HepG2 (cell line): ENCODE results near the gene CIAPIN1. TPM values are rescaled to one million over a fixed set of nuclear protein-coding genes. Genes with fewer than 3 reads are reported as not detected.
A peak's percentile ranks its signal among the peaks of the same experiment; 100 is the strongest.

Experiments used
- AGO1 ChIP-seq: fragments of 200-400 bp; formaldehyde crosslinking; IDR thresholded peaks from 2 replicates; pipeline ENCODE4 v1.6.1; 2017; ENCODE audit warnings: mild to moderate bottlenecking, low read depth, low read length, moderate library complexity; ENCODE audit not compliant: poor library complexity, severe bottlenecking
- ATF2 ChIP-seq: sonication (generic); formaldehyde crosslinking; IDR thresholded peaks from 2 replicates; pipeline ENCODE4 v1.4.0; 2020; ENCODE audit warnings: missing genetic modification reagents
- EED ChIP-seq: sonication (generic); formaldehyde crosslinking; IDR thresholded peaks from 2 replicates; pipeline ENCODE4 v1.5.0; 2020; ENCODE audit warnings: mild to moderate bottlenecking, missing genetic modification reagents
- KLF15 ChIP-seq: sonication (generic); formaldehyde crosslinking; IDR thresholded peaks from 2 replicates; pipeline ENCODE4 v1.8.1; 2023; ENCODE audit warnings: borderline replicate concordance, mild to moderate bottlenecking, inconsistent platforms, missing genetic modification reagents, mixed read lengths
- PATZ1 ChIP-seq: sonication (generic); formaldehyde crosslinking; IDR thresholded peaks from 2 replicates; pipeline ENCODE4 v1.4.0; 2020; ENCODE audit warnings: missing genetic modification reagents
- RFXANK ChIP-seq: IDR thresholded peaks from 2 replicates; pipeline ENCODE4 v1.6.1; 2016
- SIN3A ChIP-seq: IDR thresholded peaks from 2 replicates; pipeline ENCODE4 v1.6.1; 2011; ENCODE audit warnings: low read depth, mild to moderate bottlenecking, control low read depth, low read length, borderline replicate concordance
- SIX4 ChIP-seq: sonication (generic); formaldehyde crosslinking; IDR thresholded peaks from 2 replicates; pipeline ENCODE4 v1.4.0; 2020; ENCODE audit warnings: missing genetic modification reagents
- TBX3 ChIP-seq: fragments of 450-650 bp; IDR thresholded peaks from 2 replicates; pipeline ENCODE4 v1.6.1; 2017; ENCODE audit warnings: antibody characterized with exemption, mild to moderate bottlenecking, inconsistent platforms, borderline replicate concordance
- TGIF2 ChIP-seq: IDR thresholded peaks from 2 replicates; pipeline ENCODE4 v1.6.1; 2016; ENCODE audit warnings: control low read depth, missing compliant biosample characterization
- YEATS4 ChIP-seq: sonication (generic); formaldehyde crosslinking; IDR thresholded peaks from 2 replicates; pipeline ENCODE4 v1.4.0; 2020; ENCODE audit warnings: missing genetic modification reagents, borderline replicate concordance
- YY1 ChIP-seq: IDR thresholded peaks from 2 replicates; pipeline ENCODE4 v1.6.1; 2011; ENCODE audit warnings: low read length, low read depth, moderate library complexity, mild to moderate bottlenecking; ENCODE audit not compliant: insufficient read depth, insufficient replicate concordance
- ZFP91 ChIP-seq: sonication (generic); formaldehyde crosslinking; IDR thresholded peaks from 2 replicates; pipeline ENCODE4 v1.9.0; 2022; ENCODE audit warnings: missing genetic modification reagents, mild to moderate bottlenecking, borderline replicate concordance
- ZNF136 ChIP-seq: sonication (generic); formaldehyde crosslinking; IDR thresholded peaks from 2 replicates; pipeline ENCODE4 v1.8.1; 2022; ENCODE audit warnings: low read depth, mild to moderate bottlenecking, moderate library complexity, missing genetic modification reagents
- ZNF274 ChIP-seq: sonication (generic); formaldehyde crosslinking; IDR thresholded peaks from 2 replicates; pipeline ENCODE4 v1.5.1; 2020; ENCODE audit warnings: mild to moderate bottlenecking, missing genetic modification reagents
- ZNF276 ChIP-seq: sonication (generic); formaldehyde crosslinking; IDR thresholded peaks from 2 replicates; pipeline ENCODE4 v1.4.0; 2020; ENCODE audit warnings: mild to moderate bottlenecking, low read depth, missing genetic modification reagents
- ZNF333 ChIP-seq: sonication (generic); formaldehyde crosslinking; IDR thresholded peaks from 2 replicates; pipeline ENCODE4 v1.4.0; 2020; ENCODE audit warnings: mild to moderate bottlenecking, missing genetic modification reagents, borderline replicate concordance
- ZNF441 ChIP-seq: sonication (generic); formaldehyde crosslinking; IDR thresholded peaks from 2 replicates; pipeline ENCODE4 v1.7.0; 2021; ENCODE audit warnings: missing genetic modification reagents, borderline replicate concordance
- ZNF501 ChIP-seq: sonication (generic); formaldehyde crosslinking; IDR thresholded peaks from 2 replicates; pipeline ENCODE4 v1.5.1; 2020; ENCODE audit warnings: mild to moderate bottlenecking, moderate library complexity, missing genetic modification reagents
- ZNF543 ChIP-seq: sonication (generic); formaldehyde crosslinking; IDR thresholded peaks from 2 replicates; pipeline ENCODE4 v1.4.0; 2020; ENCODE audit warnings: mild to moderate bottlenecking, missing genetic modification reagents
- ZNF792 ChIP-seq: IDR thresholded peaks from 2 replicates; pipeline ENCODE4 v1.6.1; 2016
- ZZZ3 ChIP-seq: sonication (generic); formaldehyde crosslinking; IDR thresholded peaks from 2 replicates; pipeline ENCODE4 v1.4.0; 2020; ENCODE audit warnings: missing genetic modification reagents, mild to moderate bottlenecking, borderline replicate concordance
- polyA plus RNA-seq, 8 experiments: library from polyadenylated mRNA; depleted of rRNA in 3 of 8; stranded (reverse) in 7 of 8; unstranded in 1 of 8; fragments of >200 nt; fragmentation: Illumina TruSeq in 4 of 8; extraction: Trizol in 4 of 8; gene quantifications; 2 replicates each; pipeline versions ENCODE4 v1.2.1 to v1.2.3, GENCODE V29; 2011 to 2016; ENCODE audit warnings: low read depth in 4 of 8, missing spikeins in 1 of 8, mixed read lengths in 1 of 8; ENCODE audit not compliant: insufficient read depth in 1 of 8
- total RNA-seq, 5 experiments: library from RNA; depleted of rRNA; stranded (reverse); fragments of >200 nt; fragmentation: Illumina TruSeq; extraction: Trizol; gene quantifications; 2 replicates each; pipeline ENCODE4 v1.2.3, GENCODE V29; 2016; ENCODE audit warnings: low read depth in 1 of 5

Gene CIAPIN1
- total and polyA plus RNA-seq, 2 of the 13 experiments (the other 11 are each of a cell fraction or from before 2014, with no cell fraction given) = 69.3 to 89.7 TPM

GRCh38 chr16:57479976-57480753 lies 33.0 kb upstream of the CIAPIN1 start (continued):
- TF ChIP-seq PATZ1 (CRISPR knock-in tag) (peak; percentile 98), YEATS4 (peak; percentile 51; the same call in 1 of the 2 replicates), ZFP91 (CRISPR knock-in tag) (peak; percentile 37), ZZZ3 (CRISPR knock-in tag) (no peak), AGO1 (peak; percentile 72), SIN3A (peak; percentile 50; the same call in 1 of the 2 replicates), EED (CRISPR knock-in tag) (0 out of 2 replicates have a peak, but pooled peaks have one; percentile 58), ZNF276 (no peak), ZNF792 (CRISPR knock-in tag) (peak; percentile 53; the same call in 1 of the 2 replicates), KLF15 (CRISPR knock-in tag) (peak; percentile 30; the same call in 1 of the 2 replicates), TBX3 (0 out of 2 replicates have a peak, but pooled peaks have one; percentile 18), YY1 (peak; percentile 61), ATF2 (peak; percentile 61), TGIF2 (CRISPR knock-in tag) (peak; percentile 26; the same call in 1 of the 2 replicates), RFXANK (CRISPR knock-in tag) (no peak), ZNF441 (CRISPR knock-in tag) (peak; percentile 45; the same call in 1 of the 2 replicates), ZNF543 (CRISPR knock-in tag) (0 out of 2 replicates have a peak, but pooled peaks have one; percentile 44), ZNF501 (CRISPR knock-in tag) (peak; percentile 94), ZNF333 (CRISPR knock-in tag) (peak; percentile 73; the same call in 1 of the 2 replicates), ZNF136 (CRISPR knock-in tag) (0 out of 2 replicates have a peak, but pooled peaks have one; percentile 86), SIX4 (CRISPR knock-in tag) (no peak), ZNF274 (CRISPR knock-in tag) (0 out of 2 replicates have a peak, but pooled peaks have one; percentile 15)
